SK-N-SH treated with all-trans-retinoic acid at 6 μM for 48 hours (cell line): Measurements from ENCODE around the gene DSCAM.

Experiments
- ESRRG ChIP-seq: fragments of 250-450 bp; sonication (Bioruptor Pico); IDR thresholded peaks from 2 replicates; pipeline ENCODE4 v1.6.1; 2021; ENCODE audit warnings: mild to moderate bottlenecking
- SNAI2 ChIP-seq: fragments of 250-450 bp; sonication (Bioruptor Pico); IDR thresholded peaks from 2 replicates; pipeline ENCODE4 v1.5.0; 2020; ENCODE audit warnings: mild to moderate bottlenecking, moderate library complexity
- TCF4 ChIP-seq: fragments of 250-450 bp; sonication (Bioruptor Pico); IDR thresholded peaks from 2 replicates; pipeline ENCODE4 v1.8.0; 2021; ENCODE audit warnings: mild to moderate bottlenecking, moderate library complexity, borderline replicate concordance
- TOX ChIP-seq: fragments of 250-450 bp; sonication (Bioruptor Pico); IDR thresholded peaks from 2 replicates; pipeline ENCODE4 v1.8.0; 2021; ENCODE audit warnings: mild to moderate bottlenecking, moderate library complexity, borderline replicate concordance
- ZC3H10 ChIP-seq: fragments of 250-450 bp; sonication (Bioruptor Pico); IDR thresholded peaks from 2 replicates; pipeline ENCODE4 v1.5.1; 2021; ENCODE audit warnings: mild to moderate bottlenecking, moderate library complexity
- ZNF565 ChIP-seq: fragments of 450-650 bp; formaldehyde crosslinking; conservative IDR thresholded peaks from 2 replicates; pipeline ENCODE4 v1.5.0; 2020; ENCODE audit warnings: low read depth, mild to moderate bottlenecking, moderate library complexity
- TF ChIP-seq, protein P1 (sequence below): fragments of 250-450 bp; sonication (Bioruptor Pico); IDR thresholded peaks from 2 replicates; pipeline ENCODE4 v1.5.1; 2021; ENCODE audit warnings: mild to moderate bottlenecking, moderate library complexity
- TF ChIP-seq, protein P2 (sequence below): fragments of 250-450 bp; sonication (Bioruptor Pico); IDR thresholded peaks from 2 replicates; pipeline ENCODE4 v1.8.0; 2020; ENCODE audit warnings: mild to moderate bottlenecking, moderate library complexity, borderline replicate concordance
- TF ChIP-seq, protein P3 (sequence below): fragments of 250-450 bp; sonication (Bioruptor Pico); IDR thresholded peaks from 2 replicates; pipeline ENCODE4 v1.8.0; 2021; ENCODE audit warnings: low read depth, mild to moderate bottlenecking, moderate library complexity, borderline replicate concordance
- TF ChIP-seq, protein P4 (sequence below): fragments of 250-450 bp; sonication (Bioruptor Pico); IDR thresholded peaks from 2 replicates; pipeline ENCODE4 v1.5.1; 2020; ENCODE audit warnings: low read depth, mild to moderate bottlenecking, moderate library complexity

DNA sequence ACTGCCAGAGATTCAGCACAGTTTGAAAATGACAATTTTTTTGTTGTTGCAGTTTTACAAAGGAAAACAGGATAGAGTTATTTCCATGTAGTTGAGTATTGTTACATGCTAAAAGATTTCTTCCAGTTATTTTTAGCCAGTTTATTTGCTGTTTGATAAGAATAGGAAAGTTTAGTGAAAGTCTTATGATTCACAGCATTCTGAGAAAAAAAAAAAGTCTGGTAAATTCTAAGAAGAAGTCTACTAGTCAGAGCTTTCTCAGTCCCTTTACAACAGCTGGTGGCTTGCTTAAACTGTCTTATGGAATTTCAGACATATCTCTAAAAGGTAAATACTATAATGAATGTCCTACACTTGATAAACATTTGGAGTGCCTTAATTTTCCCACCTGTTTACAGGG, 341.7 kb downstream of the DSCAM start:
- TF ChIP-seq TCF4 (CRISPR knock-in tag) = no peak
- TF ChIP-seq SNAI2 (CRISPR knock-in tag) = no peak
- TF ChIP-seq ZNF565 (CRISPR knock-in tag) = no peak
- TF ChIP-seq ESRRG (CRISPR knock-in tag) = no peak
- TF ChIP-seq, protein P1, sequence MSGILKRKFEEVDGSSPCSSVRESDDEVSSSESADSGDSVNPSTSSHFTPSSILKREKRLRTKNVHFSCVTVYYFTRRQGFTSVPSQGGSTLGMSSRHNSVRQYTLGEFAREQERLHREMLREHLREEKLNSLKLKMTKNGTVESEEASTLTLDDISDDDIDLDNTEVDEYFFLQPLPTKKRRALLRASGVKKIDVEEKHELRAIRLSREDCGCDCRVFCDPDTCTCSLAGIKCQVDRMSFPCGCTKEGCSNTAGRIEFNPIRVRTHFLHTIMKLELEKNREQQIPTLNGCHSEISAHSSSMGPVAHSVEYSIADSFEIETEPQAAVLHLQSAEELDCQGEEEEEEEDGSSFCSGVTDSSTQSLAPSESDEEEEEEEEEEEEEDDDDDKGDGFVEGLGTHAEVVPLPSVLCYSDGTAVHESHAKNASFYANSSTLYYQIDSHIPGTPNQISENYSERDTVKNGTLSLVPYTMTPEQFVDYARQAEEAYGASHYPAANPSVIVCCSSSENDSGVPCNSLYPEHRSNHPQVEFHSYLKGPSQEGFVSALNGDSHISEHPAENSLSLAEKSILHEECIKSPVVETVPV (CRISPR knock-in tag) = no peak
- TF ChIP-seq, protein P2, sequence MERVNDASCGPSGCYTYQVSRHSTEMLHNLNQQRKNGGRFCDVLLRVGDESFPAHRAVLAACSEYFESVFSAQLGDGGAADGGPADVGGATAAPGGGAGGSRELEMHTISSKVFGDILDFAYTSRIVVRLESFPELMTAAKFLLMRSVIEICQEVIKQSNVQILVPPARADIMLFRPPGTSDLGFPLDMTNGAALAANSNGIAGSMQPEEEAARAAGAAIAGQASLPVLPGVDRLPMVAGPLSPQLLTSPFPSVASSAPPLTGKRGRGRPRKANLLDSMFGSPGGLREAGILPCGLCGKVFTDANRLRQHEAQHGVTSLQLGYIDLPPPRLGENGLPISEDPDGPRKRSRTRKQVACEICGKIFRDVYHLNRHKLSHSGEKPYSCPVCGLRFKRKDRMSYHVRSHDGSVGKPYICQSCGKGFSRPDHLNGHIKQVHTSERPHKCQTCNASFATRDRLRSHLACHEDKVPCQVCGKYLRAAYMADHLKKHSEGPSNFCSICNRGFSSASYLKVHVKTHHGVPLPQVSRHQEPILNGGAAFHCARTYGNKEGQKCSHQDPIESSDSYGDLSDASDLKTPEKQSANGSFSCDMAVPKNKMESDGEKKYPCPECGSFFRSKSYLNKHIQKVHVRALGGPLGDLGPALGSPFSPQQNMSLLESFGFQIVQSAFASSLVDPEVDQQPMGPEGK = no peak
- TF ChIP-seq, protein P3, sequence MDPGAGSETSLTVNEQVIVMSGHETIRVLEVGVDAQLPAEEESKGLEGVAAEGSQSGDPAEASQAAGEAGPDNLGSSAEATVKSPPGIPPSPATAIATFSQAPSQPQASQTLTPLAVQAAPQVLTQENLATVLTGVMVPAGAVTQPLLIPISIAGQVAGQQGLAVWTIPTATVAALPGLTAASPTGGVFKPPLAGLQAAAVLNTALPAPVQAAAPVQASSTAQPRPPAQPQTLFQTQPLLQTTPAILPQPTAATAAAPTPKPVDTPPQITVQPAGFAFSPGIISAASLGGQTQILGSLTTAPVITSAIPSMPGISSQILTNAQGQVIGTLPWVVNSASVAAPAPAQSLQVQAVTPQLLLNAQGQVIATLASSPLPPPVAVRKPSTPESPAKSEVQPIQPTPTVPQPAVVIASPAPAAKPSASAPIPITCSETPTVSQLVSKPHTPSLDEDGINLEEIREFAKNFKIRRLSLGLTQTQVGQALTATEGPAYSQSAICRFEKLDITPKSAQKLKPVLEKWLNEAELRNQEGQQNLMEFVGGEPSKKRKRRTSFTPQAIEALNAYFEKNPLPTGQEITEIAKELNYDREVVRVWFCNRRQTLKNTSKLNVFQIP (CRISPR knock-in tag) = no peak
- TF ChIP-seq TOX = no peak
- TF ChIP-seq, protein P4, sequence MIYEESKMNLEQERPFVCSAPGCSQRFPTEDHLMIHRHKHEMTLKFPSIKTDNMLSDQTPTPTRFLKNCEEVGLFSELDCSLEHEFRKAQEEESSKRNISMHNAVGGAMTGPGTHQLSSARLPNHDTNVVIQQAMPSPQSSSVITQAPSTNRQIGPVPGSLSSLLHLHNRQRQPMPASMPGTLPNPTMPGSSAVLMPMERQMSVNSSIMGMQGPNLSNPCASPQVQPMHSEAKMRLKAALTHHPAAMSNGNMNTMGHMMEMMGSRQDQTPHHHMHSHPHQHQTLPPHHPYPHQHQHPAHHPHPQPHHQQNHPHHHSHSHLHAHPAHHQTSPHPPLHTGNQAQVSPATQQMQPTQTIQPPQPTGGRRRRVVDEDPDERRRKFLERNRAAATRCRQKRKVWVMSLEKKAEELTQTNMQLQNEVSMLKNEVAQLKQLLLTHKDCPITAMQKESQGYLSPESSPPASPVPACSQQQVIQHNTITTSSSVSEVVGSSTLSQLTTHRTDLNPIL = no peak
- TF ChIP-seq ZC3H10 (CRISPR knock-in tag) = no peak
